HEK293T (cell line): ENCODE measurements around the gene SEC11A.

Experiments
- ARNT ChIP-seq: fragments of 450-650 bp; IDR thresholded peaks from 2 replicates; pipeline ENCODE4 v1.6.1; 2017; ENCODE audit warnings: mild to moderate bottlenecking
- BHLHE40 ChIP-seq: fragments of 450-650 bp; IDR thresholded peaks from 2 replicates; pipeline ENCODE4 v1.6.1; 2016; ENCODE audit warnings: mild to moderate bottlenecking, moderate library complexity, borderline replicate concordance
- ELF4 ChIP-seq: fragments of 450-650 bp; IDR thresholded peaks from 2 replicates; pipeline ENCODE4 v1.6.1; 2017; ENCODE audit warnings: antibody characterized with exemption
- FOXA1 ChIP-seq: fragments of 450-650 bp; IDR thresholded peaks from 2 replicates; pipeline ENCODE4 v1.6.1; 2016; ENCODE audit warnings: mild to moderate bottlenecking
- FOXK2 ChIP-seq: fragments of 450-650 bp; IDR thresholded peaks from 2 replicates; pipeline ENCODE4 v1.6.1; 2016; ENCODE audit warnings: mild to moderate bottlenecking
- FOXM1 ChIP-seq: fragments of 450-650 bp; IDR thresholded peaks from 2 replicates; pipeline ENCODE4 v1.6.1; 2017; ENCODE audit warnings: mild to moderate bottlenecking, borderline replicate concordance
- HDGF ChIP-seq: fragments of 450-650 bp; IDR thresholded peaks from 2 replicates; pipeline ENCODE4 v1.6.1; 2017; ENCODE audit warnings: antibody characterized with exemption, borderline replicate concordance
- L3MBTL2 ChIP-seq: fragments of 450-650 bp; conservative IDR thresholded peaks from 2 replicates; pipeline ENCODE4 v1.6.1; 2016; ENCODE audit warnings: mild to moderate bottlenecking
- NFRKB ChIP-seq: fragments of 450-650 bp; IDR thresholded peaks from 2 replicates; pipeline ENCODE4 v1.6.1; 2016; ENCODE audit warnings: mild to moderate bottlenecking, moderate library complexity
- SP1 ChIP-seq: fragments of 450-650 bp; IDR thresholded peaks from 2 replicates; pipeline ENCODE4 v1.6.1; 2017
- SUZ12 ChIP-seq: fragments of 450-650 bp; IDR thresholded peaks from 2 replicates; pipeline ENCODE4 v1.6.1; 2016; ENCODE audit warnings: mild to moderate bottlenecking
- TARDBP ChIP-seq: fragments of 450-650 bp; IDR thresholded peaks from 2 replicates; pipeline ENCODE4 v1.6.1; 2016
- TF ChIP-seq, protein P1 (sequence below): fragments of 450-650 bp; IDR thresholded peaks from 2 replicates; pipeline ENCODE4 v1.6.1; 2016

DNA sequence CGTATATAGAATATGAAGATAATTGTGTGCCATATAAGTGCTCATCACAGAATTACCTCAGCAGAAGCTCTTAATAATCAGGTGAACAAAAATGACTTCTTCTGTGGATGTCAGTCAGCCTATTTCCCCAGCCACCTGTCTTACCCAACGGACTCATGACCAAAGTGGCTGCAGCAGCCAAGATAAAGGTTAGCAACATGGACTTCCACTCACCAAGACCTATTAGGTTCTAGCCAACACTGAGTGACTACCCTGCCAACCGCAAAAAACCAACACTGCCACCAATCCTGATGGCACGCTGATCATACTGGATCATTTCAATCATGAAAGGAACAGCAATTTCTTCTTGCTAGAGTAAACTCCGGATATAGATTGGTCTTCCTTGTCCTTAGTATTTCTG, 12.1 kb downstream of the SEC11A start:
- TF ChIP-seq FOXM1 (no peak), SP1 (no peak), BHLHE40 (no peak), FOXK2 (no peak), NFRKB (no peak), FOXA1 (no peak), TARDBP (no peak), HDGF (no peak), ARNT (no peak), L3MBTL2 (no peak), SUZ12 (no peak), ELF4 (no peak)
- TF ChIP-seq, protein P1, sequence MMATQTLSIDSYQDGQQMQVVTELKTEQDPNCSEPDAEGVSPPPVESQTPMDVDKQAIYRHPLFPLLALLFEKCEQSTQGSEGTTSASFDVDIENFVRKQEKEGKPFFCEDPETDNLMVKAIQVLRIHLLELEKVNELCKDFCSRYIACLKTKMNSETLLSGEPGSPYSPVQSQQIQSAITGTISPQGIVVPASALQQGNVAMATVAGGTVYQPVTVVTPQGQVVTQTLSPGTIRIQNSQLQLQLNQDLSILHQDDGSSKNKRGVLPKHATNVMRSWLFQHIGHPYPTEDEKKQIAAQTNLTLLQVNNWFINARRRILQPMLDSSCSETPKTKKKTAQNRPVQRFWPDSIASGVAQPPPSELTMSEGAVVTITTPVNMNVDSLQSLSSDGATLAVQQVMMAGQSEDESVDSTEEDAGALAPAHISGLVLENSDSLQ: no peak
